GM21381 (cell line): ENCODE results near the gene RAB42.
A peak's percentile ranks its signal among the peaks of the same experiment; 100 is the strongest.
"Not testable (repeated sequence)": the region's sequence is repeated elsewhere in the genome, so short reads cannot be mapped to it uniquely, and the experiment has no call there.

Experiments used
- ATAC-seq: cut with Tn5 transposase; IDR thresholded peaks from one replicate; pipeline ENCODE4 v1.9.1; 2021; ENCODE audit warnings: mild to moderate bottlenecking, moderate library complexity; ENCODE audit not compliant: unreplicated experiment

Gene RAB42, protein sequence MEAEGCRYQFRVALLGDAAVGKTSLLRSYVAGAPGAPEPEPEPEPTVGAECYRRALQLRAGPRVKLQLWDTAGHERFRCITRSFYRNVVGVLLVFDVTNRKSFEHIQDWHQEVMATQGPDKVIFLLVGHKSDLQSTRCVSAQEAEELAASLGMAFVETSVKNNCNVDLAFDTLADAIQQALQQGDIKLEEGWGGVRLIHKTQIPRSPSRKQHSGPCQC

DNA sequence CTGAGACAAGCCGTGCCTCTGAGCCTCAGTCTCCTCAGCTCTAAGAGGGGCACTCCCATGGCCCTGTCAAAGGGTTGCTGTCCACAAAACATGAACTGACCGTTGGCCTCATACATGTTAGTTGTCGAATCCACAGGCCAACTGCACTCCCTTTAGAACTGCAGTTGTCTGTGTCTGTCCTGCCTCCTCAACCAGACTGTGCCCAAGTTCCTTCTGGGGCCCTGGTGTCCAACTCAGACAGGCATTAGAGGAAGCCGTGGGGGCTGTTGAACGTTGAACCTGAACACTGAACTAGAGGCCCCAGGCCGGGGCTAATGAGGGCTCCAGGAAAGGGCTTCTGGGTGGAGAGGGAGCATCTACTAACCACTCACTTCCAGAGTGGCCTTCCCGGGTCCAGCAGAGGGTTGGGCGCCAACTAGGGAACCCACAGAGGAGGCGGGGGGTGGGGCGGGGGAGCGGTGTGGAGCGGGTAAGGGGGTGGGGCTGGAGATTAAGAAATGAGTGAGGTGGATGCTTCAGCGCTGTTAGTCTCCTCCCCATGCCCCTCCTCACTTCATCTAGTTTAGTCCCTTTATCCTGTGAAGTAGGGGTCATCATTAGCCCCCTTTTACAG lies at the start of gene RAB42:
Gene RAB42 (plus strand): TSS at position 558 of the 613 bp plus-strand sequence. CDS start 247 bp downstream, outside the sequence.
- ATAC-seq, result no peak

DNA sequence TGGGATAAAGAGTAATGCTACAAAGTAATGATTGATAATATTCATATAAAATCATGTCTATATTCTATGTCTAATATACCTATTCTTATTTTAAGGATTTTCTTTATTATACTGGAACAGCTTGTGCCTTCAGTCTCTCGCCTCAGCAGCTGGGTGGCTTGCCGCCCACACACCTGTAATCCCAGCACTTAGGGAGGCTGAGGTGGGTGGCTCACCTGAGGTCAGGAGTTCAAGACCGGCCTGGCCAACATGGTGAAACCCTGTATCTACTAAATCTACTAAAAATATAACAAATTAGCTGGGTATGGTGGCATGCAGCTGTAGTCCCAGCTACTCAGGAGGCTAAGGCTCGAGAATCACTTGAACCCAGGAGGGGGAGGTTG lies 46.8 kb upstream of the RAB42 start:
- ATAC-seq, result no peak

- no peak for ATAC-seq
Observed at GRCh38 chr1:28548318-28548717, 43.7 kb upstream of the RAB42 start.

- ATAC-seq, result no peak
Observed at GRCh38 chr1:28551381-28551780, 40.7 kb upstream of the RAB42 start.

DNA sequence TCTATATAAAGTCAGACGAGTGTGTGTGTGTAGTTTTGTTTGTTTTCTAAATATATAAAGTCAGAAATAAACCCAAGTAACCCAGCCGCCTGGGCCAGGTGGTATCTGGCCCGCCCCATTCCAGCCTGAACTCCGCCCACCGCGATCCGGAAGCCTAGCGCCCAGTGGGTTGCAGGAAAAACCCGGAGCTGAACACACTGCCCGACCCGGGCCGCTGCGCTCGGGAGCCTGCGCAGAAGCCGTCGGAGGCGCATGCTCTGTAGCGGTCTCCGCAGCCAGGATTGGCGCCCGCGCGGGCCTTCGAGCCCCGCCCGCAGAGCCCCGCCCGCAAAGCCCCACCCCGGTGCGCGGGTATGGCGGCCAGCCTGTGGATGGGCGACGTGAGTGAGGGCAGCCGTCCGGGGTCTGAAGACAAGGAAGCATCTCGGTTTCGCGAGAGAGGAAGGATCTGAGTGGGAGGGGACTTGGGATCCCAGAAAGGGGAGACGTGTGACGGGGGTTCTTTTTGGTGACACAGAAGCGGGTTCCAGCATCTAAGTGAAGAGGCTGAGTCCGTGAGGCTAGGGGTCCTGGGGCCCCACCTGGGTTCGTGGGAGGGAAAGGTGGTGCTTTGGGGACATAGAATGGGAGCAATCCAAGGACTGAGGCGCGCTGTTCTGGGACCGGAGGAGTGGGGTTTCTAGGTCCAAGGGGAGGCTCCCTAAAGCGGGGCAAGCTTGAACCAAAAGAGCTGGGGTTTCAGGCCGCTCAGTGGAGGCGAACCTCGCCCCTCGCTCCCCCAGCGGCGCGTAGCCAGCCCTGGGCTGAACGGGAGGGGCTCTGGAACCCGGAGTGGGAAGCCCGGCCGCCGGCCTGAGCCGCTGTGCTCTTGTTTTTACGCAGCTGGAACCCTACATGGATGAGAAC lies 39.1 kb upstream of the RAB42 start, which contains the start of gene TRNAU1AP:
Gene TRNAU1AP (plus strand): TSS at position 328 of the 906 bp plus-strand sequence. CDS start 26 bp downstream, at position 354.
- ATAC-seq, result peak; percentile 95

GRCh38 chr1:28560886-28561285 lies 31.2 kb upstream of the RAB42 start:
- no peak for ATAC-seq

- ATAC-seq, result no peak
Observed at GRCh38 chr1:28564310-28564709, 27.8 kb upstream of the RAB42 start.

- ATAC-seq, result no peak
Observed at GRCh38 chr1:28565040-28565439, 27.0 kb upstream of the RAB42 start.

DNA sequence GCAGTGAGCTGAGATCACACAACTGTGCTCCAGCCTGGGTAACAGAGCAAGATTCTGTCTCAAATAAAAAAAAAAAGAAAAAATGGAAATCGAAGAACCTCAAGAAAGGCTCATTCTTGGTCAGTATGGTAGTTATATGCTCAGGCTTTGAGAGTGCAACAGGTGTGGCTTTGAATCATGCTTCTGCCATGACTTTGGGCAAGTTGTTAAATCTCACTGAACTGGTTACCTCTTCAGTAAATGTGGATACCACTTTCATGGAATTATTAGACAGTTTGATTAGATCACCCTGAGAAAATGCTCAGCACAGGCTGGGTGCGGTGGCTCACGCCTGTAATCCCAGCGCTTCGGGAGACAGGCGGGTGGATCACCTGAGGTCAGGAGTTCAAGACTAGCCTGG lies 26.3 kb upstream of the RAB42 start:
- ATAC-seq, result no peak

- ATAC-seq, result no peak
Observed at GRCh38 chr1:28566931-28567330, 25.1 kb upstream of the RAB42 start.

DNA sequence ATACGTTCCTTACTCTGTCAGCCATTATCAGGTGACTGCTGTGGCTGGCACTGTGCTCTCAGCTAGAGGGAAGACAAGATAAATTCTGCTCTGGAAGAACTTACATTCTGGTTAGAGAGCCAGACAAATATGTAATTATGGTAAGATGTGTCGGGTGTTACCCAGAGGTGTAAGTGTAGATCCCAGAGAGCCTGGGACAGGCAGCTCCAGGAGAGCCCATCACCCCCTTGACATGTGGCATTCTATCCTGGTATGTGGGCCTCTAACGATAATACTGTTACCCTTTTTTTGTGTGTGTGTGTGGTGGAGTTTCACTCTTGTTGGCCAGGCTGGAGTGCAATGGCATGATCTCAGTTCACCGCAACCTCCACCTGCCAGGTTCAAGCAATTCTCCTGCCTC lies 20.2 kb upstream of the RAB42 start:
- no peak for ATAC-seq

DNA sequence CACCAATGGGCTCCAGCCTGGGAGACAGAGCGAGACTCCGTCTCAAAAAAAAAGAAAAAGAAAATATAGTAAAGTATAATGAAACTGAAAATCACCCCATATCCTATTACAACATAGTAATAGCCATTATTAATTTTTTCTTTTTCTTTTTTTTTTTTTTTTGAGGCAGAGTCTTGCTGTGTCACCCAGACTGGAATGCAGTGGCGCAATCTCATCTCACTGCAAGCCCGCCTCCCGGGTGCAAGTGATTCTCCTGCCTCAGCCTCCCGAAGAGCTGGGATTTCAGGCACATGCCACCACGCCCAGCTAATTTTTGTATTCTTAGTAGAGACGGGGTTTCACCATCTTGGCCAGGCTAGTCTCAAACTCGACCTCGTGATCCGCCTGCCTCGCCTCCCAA lies 19.2 kb upstream of the RAB42 start:
- not testable (repeated sequence) for ATAC-seq

- no peak for ATAC-seq
Observed at GRCh38 chr1:28573564-28573963, 18.5 kb upstream of the RAB42 start.

- ATAC-seq, result no peak
Observed at GRCh38 chr1:28577052-28577678, 14.9 kb upstream of the RAB42 start.

- no peak for ATAC-seq
Observed at GRCh38 chr1:28577738-28578536, 14.1 kb upstream of the RAB42 start.

DNA sequence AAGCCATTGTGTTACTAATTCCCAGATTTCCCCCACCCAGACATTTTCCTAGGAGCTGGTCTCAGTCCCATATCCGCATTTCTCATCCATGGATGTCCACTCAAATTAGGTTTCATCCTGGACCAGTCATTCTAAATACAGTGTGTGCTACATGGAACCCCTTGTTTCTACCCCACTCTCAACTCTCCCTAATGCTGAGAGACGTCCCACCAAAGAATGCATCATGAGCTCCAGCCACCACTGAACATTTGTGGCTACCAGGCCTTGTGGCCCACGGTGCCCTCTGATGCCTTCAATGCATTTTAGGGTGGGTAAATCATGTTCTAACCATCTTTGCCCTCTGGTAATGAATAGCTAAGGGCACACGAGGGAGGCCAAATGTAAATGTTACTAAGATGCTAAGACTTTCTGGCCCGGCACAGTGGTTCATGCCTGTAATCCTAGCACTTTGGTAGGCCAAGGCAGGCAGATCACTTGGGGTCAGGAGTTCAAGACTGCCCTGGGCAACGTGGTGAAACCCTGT lies 13.3 kb upstream of the RAB42 start:
- no peak for ATAC-seq

GRCh38 chr1:28579401-28579800 lies 12.7 kb upstream of the RAB42 start:
- ATAC-seq, result no peak

- peak; percentile 23 for ATAC-seq
Observed at GRCh38 chr1:28580722-28581530, 11.1 kb upstream of the RAB42 start.

DNA sequence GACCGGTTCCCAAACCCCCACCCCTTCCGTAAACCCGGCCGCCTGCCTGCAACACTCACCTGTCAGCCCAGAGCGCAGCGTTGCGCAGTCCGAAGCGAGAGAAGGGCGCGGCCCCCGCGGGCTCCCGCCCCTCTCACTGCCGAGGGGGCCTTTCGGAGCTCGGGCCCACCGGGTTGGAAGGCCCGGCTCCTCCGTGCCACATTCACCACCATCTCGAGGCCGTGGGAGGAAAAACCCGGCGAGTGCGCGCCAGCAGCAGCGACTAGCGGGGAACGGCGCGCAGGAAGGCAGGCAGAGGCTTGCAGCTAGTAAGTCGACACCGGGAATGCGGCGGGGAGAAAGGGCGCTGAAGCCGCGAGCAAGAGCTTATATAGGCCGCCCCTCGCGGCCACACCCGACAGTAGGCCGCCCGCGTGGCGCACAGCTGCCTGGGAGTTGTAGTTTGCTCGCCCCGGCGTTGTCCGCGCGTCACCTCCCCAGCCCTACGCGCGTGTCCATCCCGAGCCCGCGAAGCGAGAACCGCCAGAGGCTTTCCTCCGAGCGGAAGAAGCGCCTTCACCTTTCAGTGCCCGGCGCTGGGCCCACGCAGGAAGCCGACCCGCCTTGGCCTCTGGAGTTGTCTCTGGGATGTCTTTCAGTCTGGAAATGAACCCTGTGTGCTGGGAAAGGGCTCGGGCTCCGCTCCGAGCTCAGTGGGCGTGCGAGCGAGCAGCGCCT lies 10.4 kb upstream of the RAB42 start:
- peak; percentile 86 for ATAC-seq
